IMR-90 (cell line): ENCODE measurements around the gene TCL1A. TPM values are rescaled to one million over a fixed set of nuclear protein-coding genes. Genes with fewer than 3 reads are reported as not detected.
"Not testable (repeated sequence)": the region's sequence is repeated elsewhere in the genome, so short reads cannot be mapped to it uniquely, and the experiment has no call there.

Experiments used
- ATAC-seq: fragments of 200-7000 bp; cut with Tn5 transposase; 2 replicates; pipeline ENCODE4 v1.9.1; 2020; ENCODE audit warnings: low read depth, mild to moderate bottlenecking, moderate library complexity
- BruUV-seq: library from RNA; stranded (reverse); fragments of 400-500 nt; replicated peaks from 2 replicates; lab custom pipeline; 2021; lab: Mats Ljungman, UMichigan
- CTCF ChIA-PET: fragments of 300-600 bp; formaldehyde crosslinking; extraction: SDS; loops from one replicate; lab custom pipeline; 2021; ENCODE audit warnings: antibody characterized with exemption; lab: Yijun Ruan, JAX
- POLR2A ChIA-PET: fragments of 300-600 bp; sonication (Branson Sonifier 250); formaldehyde crosslinking; loops from one replicate; lab custom pipeline; 2022; ENCODE audit warnings: antibody characterized with exemption; ENCODE audit not compliant: unreplicated experiment; lab: Charles Lee
- DNase-seq: peaks from one replicate; pipeline ENCODE4 v3.0.0; 2013
- H2AFZ ChIP-seq: replicated peaks from 2 replicates; pipeline ENCODE3; 2013; ENCODE audit warnings: low read length, mild to moderate bottlenecking; ENCODE audit not compliant: poor library complexity
- H2AK5ac ChIP-seq: 2 replicates; pipeline ENCODE4 v1.6.1; 2013; ENCODE audit warnings: low read depth, low read length, inconsistent platforms
- H2AK9ac ChIP-seq: replicated peaks from 2 replicates; pipeline ENCODE3; 2013; ENCODE audit warnings: mild to moderate bottlenecking, low read depth, low read length, moderate library complexity; ENCODE audit not compliant: poor library complexity
- H2BK120ac ChIP-seq: 2 replicates; pipeline ENCODE4 v1.6.1; 2013; ENCODE audit warnings: low read depth, low read length, inconsistent platforms
- H2BK15ac ChIP-seq: 3 replicates; pipeline ENCODE4 v1.6.1; 2013; ENCODE audit warnings: low read depth, low read length, inconsistent platforms
- H2BK20ac ChIP-seq: 2 replicates; pipeline ENCODE4 v1.6.1; 2013; ENCODE audit warnings: low read depth, mild to moderate bottlenecking, inconsistent platforms, low read length, moderate library complexity
- H2BK5ac ChIP-seq: 2 replicates; pipeline ENCODE4 v1.6.1; 2013; ENCODE audit warnings: mild to moderate bottlenecking, low read depth, low read length, inconsistent platforms; ENCODE audit not compliant: poor library complexity, severe bottlenecking
- H3K14ac ChIP-seq: replicated peaks from 2 replicates; pipeline ENCODE4 v1.6.1; 2013; ENCODE audit warnings: low read depth, low read length, inconsistent platforms
- H3K18ac ChIP-seq: 2 replicates; pipeline ENCODE4 v1.6.1; 2013; ENCODE audit warnings: low read depth, low read length, control low read depth
- H3K23ac ChIP-seq: 2 replicates; pipeline ENCODE4 v1.6.1; 2013; ENCODE audit warnings: low read depth, low read length, inconsistent platforms
- H3K27ac ChIP-seq: 2 replicates; pipeline ENCODE4 v1.5.1; 2013; ENCODE audit warnings: mild to moderate bottlenecking, control low read depth, low read length; ENCODE audit not compliant: insufficient read depth
- H3K27me3 ChIP-seq: 2 replicates; pipeline ENCODE4 v1.6.1; 2013; ENCODE audit warnings: low read length; ENCODE audit not compliant: control insufficient read depth, insufficient read depth
- H3K36me3 ChIP-seq: 2 replicates; pipeline ENCODE4 v1.6.1; 2013; ENCODE audit warnings: low read length, mixed read lengths; ENCODE audit not compliant: control insufficient read depth, insufficient read depth
- H3K4ac ChIP-seq: 2 replicates; pipeline ENCODE4 v1.6.1; 2013; ENCODE audit warnings: low read depth, low read length, inconsistent platforms
- H3K4me1 ChIP-seq: 2 replicates; pipeline ENCODE4 v1.6.1; 2013; ENCODE audit warnings: low read length, mixed read lengths; ENCODE audit not compliant: control insufficient read depth, insufficient read depth
- H3K4me2 ChIP-seq: 2 replicates; pipeline ENCODE4 v1.6.1; 2013; ENCODE audit warnings: low read depth, mild to moderate bottlenecking, control low read depth, low read length, moderate library complexity
- H3K4me3 ChIP-seq: 2 replicates; pipeline ENCODE4 v1.5.1; 2013; ENCODE audit warnings: low read depth, mild to moderate bottlenecking, control low read depth, low read length, moderate library complexity; ENCODE audit not compliant: insufficient read depth
- H3K56ac ChIP-seq: 2 replicates; pipeline ENCODE4 v1.6.1; 2013; ENCODE audit warnings: low read length, inconsistent platforms; ENCODE audit not compliant: insufficient read depth; ENCODE audit errors: extremely low read depth
- H3K79me1 ChIP-seq, 2 experiments: 2 replicates each; pipeline ENCODE4 v1.6.1; 2013; ENCODE audit warnings: low read length in 2 of 2, inconsistent platforms in 1 of 2, low read depth in 1 of 2
- H3K9ac ChIP-seq: 2 replicates; pipeline ENCODE4 v1.6.1; 2013; ENCODE audit warnings: low read depth, low read length, control low read depth
- H3K9me1 ChIP-seq: 2 replicates; pipeline ENCODE4 v1.6.1; 2013; ENCODE audit warnings: low read length, inconsistent platforms; ENCODE audit not compliant: insufficient read depth
- H3K9me3 ChIP-seq: 2 replicates; pipeline ENCODE4 v1.6.1; 2013; ENCODE audit warnings: low read length; ENCODE audit not compliant: control insufficient read depth, insufficient read depth
- H4K20me1 ChIP-seq: 2 replicates; pipeline ENCODE4 v1.6.1; 2013; ENCODE audit warnings: low read length, inconsistent platforms; ENCODE audit not compliant: insufficient read depth
- H4K5ac ChIP-seq: 2 replicates; pipeline ENCODE4 v1.6.1; 2013; ENCODE audit warnings: mild to moderate bottlenecking, low read depth, low read length, control low read depth
- H4K8ac ChIP-seq, 2 experiments: 2 replicates each; pipeline ENCODE4 v1.6.1; 2013; ENCODE audit warnings: low read depth in 2 of 2, low read length in 2 of 2, control low read depth in 1 of 2, inconsistent platforms in 1 of 2
- H4K91ac ChIP-seq: 2 replicates; pipeline ENCODE4 v1.6.1; 2013; ENCODE audit warnings: low read depth, low read length, inconsistent platforms; ENCODE audit not compliant: insufficient read depth
- BHLHE40 ChIP-seq: fragments of 150-350 bp; IDR thresholded peaks from 2 replicates; pipeline ENCODE4 v1.6.1; 2016; ENCODE audit warnings: mild to moderate bottlenecking, low read depth, low read length
- ELK1 ChIP-seq: fragments of 150-350 bp; IDR thresholded peaks from 2 replicates; pipeline ENCODE4 v1.6.1; 2016; ENCODE audit warnings: low read depth, mild to moderate bottlenecking, low read length, moderate library complexity, borderline replicate concordance
- NFE2L2 ChIP-seq: fragments of 150-350 bp; IDR thresholded peaks from 2 replicates; pipeline ENCODE4 v1.6.1; 2016; ENCODE audit warnings: low read depth, mild to moderate bottlenecking, low read length
- POLR2A ChIP-seq: IDR thresholded peaks from 2 replicates; pipeline ENCODE4 v1.6.1; 2012; ENCODE audit warnings: mild to moderate bottlenecking, low read depth, low read length
- WGBS, 2 experiments: methylation state at CpG; one replicate each; pipeline versions ENCODE4 v1.1.5 to v1.1.7; 2013; ENCODE audit warnings: missing lambda C conversion rate in 2 of 2; ENCODE audit not compliant: insufficient read length in 1 of 2; ENCODE audit errors: extremely low coverage in 2 of 2; 5-methylcytosine and 5-hydroxymethylcytosine counted together
- dilution Hi-C: fragments of 300-500 bp; cut with HindIII; formaldehyde crosslinking; loops from one replicate; pipeline ENCODE4 v1.14.3; 2018; ENCODE audit warnings: low sequenced_read_pairs; ENCODE audit not compliant: unreplicated experiment
- in situ Hi-C: fragments of 300-500 bp; cut with MboI; formaldehyde crosslinking; loops from 3 replicates; pipeline ENCODE4 v1.14.3; 2019; ENCODE audit warnings: low sequenced_read_pairs, inconsistent platforms, mixed read lengths
- intact Hi-C: fragments of 100-400 bp; cut with micrococcal nuclease; formaldehyde crosslinking; loops from 2 replicates; pipeline ENCODE4 v1.10.0; 2022
- polyA plus RNA-seq, 3 experiments: library from polyadenylated mRNA; depleted of rRNA; stranded (reverse); fragments of >200 nt; gene quantifications; 2 replicates each; pipeline ENCODE4 v1.2.3, GENCODE V29; 2012; ENCODE audit warnings: low replicate concordance in 1 of 3
- total RNA-seq: library from RNA; depleted of rRNA; stranded (reverse); fragments of >200 nt; gene quantifications from 2 replicates; pipeline ENCODE4 v1.2.3, GENCODE V29; 2012

Gene TCL1A
- total and polyA plus RNA-seq, 2 of the 4 experiments (the other 2 are of a cell fraction) = not detected

GRCh38 chr14:95730126-95730525 lies 16.2 kb upstream of the TCL1A start:
- no TSS peak for BruUV-seq
- Histone ChIP-seq H3K18ac (no peak overlapping the region), H3K4me1 (no peaks in the 10 kb centered on the region), H2BK5ac (no peak overlapping the region), H2BK120ac (no peak overlapping the region), H3K23ac (no peak overlapping the region), H2AK9ac (no peak overlapping the region), H3K4me2 (no peak overlapping the region), H3K79me1 (no peaks in the 10 kb centered on the region), H4K20me1 (no peaks in the 10 kb centered on the region), H3K56ac (no peak overlapping the region), H3K4me3 (no peak overlapping the region), H3K4ac (no peak overlapping the region), H4K91ac (no peak overlapping the region), H3K36me3 (no peaks in the 10 kb centered on the region), H3K9me1 (no peaks in the 10 kb centered on the region), H2BK20ac (no peak overlapping the region), H3K9ac (no peak overlapping the region), H2BK15ac (no peak overlapping the region), H2AK5ac (no peak overlapping the region), H3K9me3 (no peaks in the 10 kb centered on the region), H3K27me3 (no peaks in the 10 kb centered on the region), H4K5ac (no peak overlapping the region), H3K27ac (no peak overlapping the region), H3K14ac (no peak overlapping the region), H2AFZ (no peak overlapping the region), H4K8ac (no peak overlapping the region)
- ChIA-PET POLR2A (no interaction called here), CTCF (no interaction called here)
- no peak for ATAC-seq
- DNase-seq = no peak
- in situ Hi-C loops = no loop called here
- TF ChIP-seq BHLHE40 (no peak), POLR2A (no peak), ELK1 (no peak), NFE2L2 (no peak)
- 100% methylated on average over 1 of the region's 5 CpGs; no CpG with 5 or more reads in 1 of the 2 experiments for WGBS, 2 experiments
- intact Hi-C loops = loop anchor here (5.0 kb wide), 1 partner anchor 1843 kb away; no protein-coding TSS in a partner anchor
- dilution Hi-C loops = no loop called here

DNA sequence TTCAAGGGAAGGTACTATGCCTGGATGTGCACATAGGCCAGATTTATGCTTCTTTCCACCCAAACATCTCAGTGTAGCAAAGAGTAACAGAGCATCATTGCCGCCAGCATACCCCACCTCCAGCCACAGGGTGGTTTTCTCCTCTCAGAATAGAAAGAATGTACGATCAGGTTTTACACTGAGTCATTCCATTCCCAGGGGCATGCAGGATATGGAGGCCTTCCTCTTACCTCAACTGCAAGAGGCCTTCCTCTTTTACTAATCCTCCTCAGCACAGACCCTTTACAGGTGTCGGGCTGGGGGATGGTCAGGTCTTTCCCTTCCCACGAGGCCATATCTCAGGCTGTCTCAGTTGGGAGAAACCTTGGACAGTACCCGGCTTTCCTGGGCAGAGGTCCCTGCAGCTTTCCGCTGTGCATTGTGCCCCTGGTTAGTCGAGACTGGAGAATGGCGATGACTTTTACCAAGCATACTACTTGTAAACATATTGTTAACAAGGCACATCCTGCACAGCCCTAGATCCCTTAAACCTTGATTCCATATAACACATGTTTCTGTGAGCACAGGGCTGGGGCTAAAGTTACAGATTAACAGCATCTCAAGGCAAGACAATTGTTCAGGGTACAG lies 15.6 kb upstream of the TCL1A start:
- intact Hi-C loops = loop anchor here (5.0 kb wide), 1 partner anchor 1842 kb away; no protein-coding TSS in a partner anchor
- H3K27ac ChIP-seq, H3K9ac ChIP-seq, CTCF ChIA-PET, H3K14ac ChIP-seq, H2BK15ac ChIP-seq, H2BK120ac ChIP-seq, H2AK5ac ChIP-seq, H3K4me3 ChIP-seq, H3K4me2 ChIP-seq, POLR2A ChIA-PET, H3K9me1 ChIP-seq, in situ Hi-C loops, H2AK9ac ChIP-seq, H3K79me1 ChIP-seq, H3K56ac ChIP-seq, H3K4ac ChIP-seq, H3K27me3 ChIP-seq, H2BK20ac ChIP-seq, BruUV-seq, ATAC-seq, H4K20me1 ChIP-seq, H4K91ac ChIP-seq, H2AFZ ChIP-seq, H4K5ac ChIP-seq, H4K8ac ChIP-seq, H3K4me1 ChIP-seq, H2BK5ac ChIP-seq, H3K18ac ChIP-seq, DNase-seq, H3K36me3 ChIP-seq, H3K23ac ChIP-seq, dilution Hi-C loops, H3K9me3 ChIP-seq: not testable (repeated sequence)
- WGBS, 2 experiments = 60% methylated on average over 1 of the region's 8 CpGs; no CpG with 5 or more reads in 1 of the 2 experiments
